Measurements from ENCODE around the gene THOP1. TPM values are rescaled to one million over a fixed set of nuclear protein-coding genes. Genes with fewer than 3 reads are reported as not detected.
"Not testable (repeated sequence)": the region's sequence is repeated elsewhere in the genome, so short reads cannot be mapped to it uniquely, and the experiment has no call there.

THOP1 gene
- total RNA-seq, 1 experiment from 2014 or later, result 287 TPM

DNA sequence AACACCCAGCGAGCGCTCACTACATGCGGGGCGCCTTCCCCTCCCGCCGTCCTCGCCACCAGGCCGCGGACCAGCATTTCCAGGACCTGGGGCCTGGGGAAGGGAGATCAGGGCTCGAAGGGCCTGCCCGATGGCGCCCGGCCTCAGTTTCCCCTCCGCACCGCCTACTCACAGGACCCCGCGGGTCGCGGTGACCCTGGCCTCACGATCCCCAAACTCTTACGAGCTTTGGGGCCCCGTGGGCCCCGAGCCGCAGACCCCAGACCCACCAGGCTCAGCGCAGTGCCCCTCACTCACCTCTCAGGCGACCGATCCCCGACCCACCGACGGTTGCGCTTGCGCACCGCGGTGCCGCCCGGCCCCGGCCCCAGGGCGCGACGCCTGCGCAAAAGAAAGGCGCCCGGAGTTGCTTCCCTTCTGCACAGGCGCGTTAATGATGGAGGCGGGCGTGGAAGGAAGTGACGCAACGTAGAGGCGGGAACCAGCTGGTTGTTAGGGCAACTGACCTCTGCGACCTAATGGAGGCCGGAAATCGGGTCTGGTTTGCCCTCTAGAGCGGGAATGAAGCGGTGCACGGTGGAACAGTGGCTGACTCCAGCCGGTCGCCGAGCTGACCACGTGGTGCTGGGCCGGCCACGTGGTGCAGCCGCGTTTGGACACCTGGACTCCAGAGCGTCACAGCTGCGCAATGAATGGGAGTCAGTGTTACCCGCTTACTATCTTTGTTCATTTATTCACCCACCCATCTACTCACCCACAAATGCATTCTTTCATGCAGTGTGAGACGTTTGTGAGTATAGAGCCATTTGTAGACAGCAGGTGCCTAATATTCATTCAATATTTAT lies 2.1 kb upstream of the THOP1 start, which contains the start of gene SGTA:
Gene SGTA (minus strand): TSS at position 338 of the 845 bp plus-strand sequence. CDS start 14,205 bp downstream, outside the sequence.
- H3K27me3 ChIP-seq (ENCODE audit: control insufficient read depth, insufficient read depth, low read length), result no peaks in the 10 kb centered on the region
- H3K4me3 ChIP-seq (ENCODE audit: insufficient read depth, low read depth, low read length), result peak within 1 kb of the TSS; percentile 99
- DNase-seq, result peak; percentile 100
- peaks cover 1% of the 10 kb centered on the region; the same call in 1 of the 2 replicates for H3K36me3 ChIP-seq (replicated peaks; ENCODE audit: control insufficient read depth, insufficient read depth, low read length)

DNA sequence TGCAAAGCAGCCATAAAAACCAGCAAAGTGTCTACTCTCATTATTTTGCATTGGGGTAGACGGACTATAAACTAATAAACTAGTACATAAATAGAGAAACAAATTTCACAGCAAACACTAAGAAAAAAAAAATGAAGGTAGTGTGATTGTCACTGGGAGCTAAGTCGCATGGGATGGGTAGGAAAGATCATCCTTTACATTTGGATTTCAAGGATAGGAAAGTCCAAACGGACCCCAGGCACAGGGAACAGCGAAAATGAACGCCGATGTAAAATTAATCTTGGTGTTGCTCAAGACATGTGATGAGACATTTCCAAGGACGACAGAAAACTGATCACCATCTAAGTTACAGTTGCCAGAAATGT lies 1.5 kb upstream of the THOP1 start:
- Histone ChIP-seq H3K27me3 (ENCODE audit: control insufficient read depth, insufficient read depth, low read length) (no peaks in the 10 kb centered on the region), H3K4me3 (ENCODE audit: insufficient read depth, low read depth, low read length) (no peak overlapping the region)
- no peak for DNase-seq

GRCh38 chr19:2787115-2787514 lies 1.8 kb downstream of the THOP1 start:
- Histone ChIP-seq H3K4me3 (ENCODE audit: insufficient read depth, low read depth, low read length) (no peak overlapping the region), H3K27me3 (ENCODE audit: control insufficient read depth, insufficient read depth, low read length) (no peaks in the 10 kb centered on the region), H3K36me3 (replicated peaks; ENCODE audit: control insufficient read depth, insufficient read depth, low read length) (peaks cover 9% of the 10 kb centered on the region)
- DNase-seq, result no peak

More for the DNA sequence above, 1.5 kb upstream of the THOP1 start:
- peaks cover 1% of the 10 kb centered on the region; the same call in 1 of the 2 replicates for H3K36me3 ChIP-seq (replicated peaks; ENCODE audit: control insufficient read depth, insufficient read depth, low read length)

DNA sequence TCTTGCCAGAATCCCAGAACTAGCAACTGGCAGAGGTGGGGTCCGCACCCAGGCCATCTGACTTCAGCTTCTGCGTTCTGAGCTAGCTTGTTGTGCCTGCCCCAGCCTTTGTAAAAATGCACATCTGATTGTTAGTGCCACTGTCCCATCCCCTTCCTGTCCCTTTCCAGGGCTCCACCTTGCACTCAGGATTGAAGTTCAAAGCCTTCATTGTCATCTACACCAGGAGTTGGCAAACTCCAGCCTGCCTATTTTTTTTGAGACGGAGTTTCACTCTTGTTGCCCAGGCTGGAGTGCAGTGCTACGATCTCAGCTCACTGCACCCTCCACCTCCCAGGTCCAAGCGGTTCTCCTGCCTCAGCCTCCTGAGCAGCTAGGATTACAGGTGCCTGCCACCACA lies 2.9 kb downstream of the THOP1 start:
- Histone ChIP-seq H3K36me3 (replicated peaks; ENCODE audit: control insufficient read depth, insufficient read depth, low read length) (peaks cover 9% of the 10 kb centered on the region), H3K27me3 (ENCODE audit: control insufficient read depth, insufficient read depth, low read length) (no peaks in the 10 kb centered on the region), H3K4me3 (ENCODE audit: insufficient read depth, low read depth, low read length) (no peak overlapping the region)
- no peak for DNase-seq

DNA sequence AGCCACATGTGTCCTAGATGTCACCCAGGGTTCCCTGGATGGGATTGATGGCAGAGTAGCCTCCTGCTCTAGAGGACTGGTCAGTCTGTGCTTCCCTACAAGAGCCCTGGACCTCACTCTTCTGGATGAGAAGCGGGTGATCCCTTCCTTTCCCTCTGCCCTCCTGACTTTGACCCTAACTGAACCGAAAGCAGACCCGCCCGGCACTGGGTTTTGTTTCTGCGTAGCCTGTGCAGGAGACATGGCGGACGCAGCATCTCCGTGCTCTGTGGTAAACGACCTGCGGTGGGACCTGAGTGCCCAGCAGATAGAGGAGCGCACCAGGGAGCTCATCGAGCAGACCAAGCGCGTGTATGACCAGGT lies 4.9 kb downstream of the THOP1 start:
- H3K27me3 ChIP-seq (ENCODE audit: control insufficient read depth, insufficient read depth, low read length), result no peaks in the 10 kb centered on the region
- peaks cover 17% of the 10 kb centered on the region for H3K36me3 ChIP-seq (replicated peaks; ENCODE audit: control insufficient read depth, insufficient read depth, low read length)
- H3K4me3 ChIP-seq (ENCODE audit: insufficient read depth, low read depth, low read length), result no peak overlapping the region
- no peak for DNase-seq

DNA sequence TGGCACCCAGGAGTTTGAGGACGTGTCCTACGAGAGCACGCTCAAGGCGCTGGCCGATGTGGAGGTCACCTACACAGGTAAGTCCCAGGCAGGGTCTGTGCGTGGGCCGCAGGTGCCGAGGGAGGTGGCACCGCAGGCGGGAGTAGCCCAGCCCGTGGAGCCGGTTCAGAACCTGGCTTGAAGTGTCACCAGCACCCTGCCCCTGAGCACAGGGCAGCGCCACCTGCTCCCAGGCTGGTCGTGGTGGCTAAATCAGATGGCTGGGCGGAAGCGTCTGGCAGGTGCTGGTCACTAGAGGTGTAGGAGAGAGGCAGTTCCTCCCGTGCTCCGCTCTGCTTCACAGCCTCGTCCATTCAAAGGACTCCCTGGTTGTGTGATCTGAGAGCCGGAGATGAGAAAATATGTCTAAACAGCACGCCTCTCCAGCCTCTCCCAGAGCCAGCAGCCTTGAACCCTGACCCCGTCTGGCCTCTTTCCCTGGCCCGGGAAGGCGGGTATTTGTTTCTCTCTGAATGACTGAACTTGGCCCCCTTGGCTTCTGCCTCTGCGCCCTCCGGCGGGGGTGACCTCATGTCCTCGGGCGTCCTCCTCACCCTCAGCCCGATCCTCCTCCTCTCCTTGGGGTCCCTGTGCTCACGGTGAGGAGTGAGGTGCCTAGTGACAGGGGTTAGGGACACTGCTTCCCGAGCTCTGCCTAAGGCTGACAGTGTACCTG lies 5.4 kb downstream of the THOP1 start:
- DNase-seq, result no peak
- Histone ChIP-seq H3K36me3 (replicated peaks; ENCODE audit: control insufficient read depth, insufficient read depth, low read length) (peaks cover 23% of the 10 kb centered on the region), H3K27me3 (ENCODE audit: control insufficient read depth, insufficient read depth, low read length) (no peaks in the 10 kb centered on the region), H3K4me3 (ENCODE audit: insufficient read depth, low read depth, low read length) (no peak overlapping the region)

GRCh38 chr19:2791440-2791839 lies 6.1 kb downstream of the THOP1 start:
- no peak for DNase-seq
- no peaks in the 10 kb centered on the region for H3K27me3 ChIP-seq (ENCODE audit: control insufficient read depth, insufficient read depth, low read length)
- H3K4me3 ChIP-seq (ENCODE audit: insufficient read depth, low read depth, low read length), result no peak overlapping the region
- H3K36me3 ChIP-seq (replicated peaks; ENCODE audit: control insufficient read depth, insufficient read depth, low read length), result peaks cover 26% of the 10 kb centered on the region

DNA sequence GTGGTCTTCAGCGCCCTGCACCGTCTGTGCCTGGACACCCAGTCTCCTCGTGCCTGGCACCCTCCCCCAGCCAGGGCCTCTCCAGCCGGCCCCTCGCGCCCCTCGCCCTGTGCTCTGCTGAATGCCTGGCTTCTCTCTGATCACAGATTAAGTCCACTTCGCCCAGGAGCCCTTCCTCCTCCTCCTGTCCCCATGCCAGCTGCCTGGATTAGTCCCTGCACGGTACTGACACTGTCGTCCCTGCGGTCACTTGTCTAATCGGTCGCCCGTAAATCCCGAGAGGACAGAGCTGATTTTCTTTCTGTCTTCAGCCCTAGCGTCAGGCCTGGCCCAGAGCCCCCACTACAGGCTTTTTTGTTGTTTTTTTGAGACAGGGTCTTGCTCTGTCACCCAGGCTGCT lies 6.6 kb downstream of the THOP1 start:
- H3K27me3 ChIP-seq (ENCODE audit: control insufficient read depth, insufficient read depth, low read length), result no peaks in the 10 kb centered on the region
- H3K36me3 ChIP-seq (replicated peaks; ENCODE audit: control insufficient read depth, insufficient read depth, low read length), result peaks cover 28% of the 10 kb centered on the region
- no peak overlapping the region for H3K4me3 ChIP-seq (ENCODE audit: insufficient read depth, low read depth, low read length)
- no peak for DNase-seq

GRCh38 chr19:2792666-2793065 lies 7.4 kb downstream of the THOP1 start:
- peaks cover 30% of the 10 kb centered on the region for H3K36me3 ChIP-seq (replicated peaks; ENCODE audit: control insufficient read depth, insufficient read depth, low read length)

GRCh38 chr19:2793126-2793525 lies 7.8 kb downstream of the THOP1 start:
- peaks cover 31% of the 10 kb centered on the region for H3K36me3 ChIP-seq (replicated peaks; ENCODE audit: control insufficient read depth, insufficient read depth, low read length)
- no peak overlapping the region for H3K4me3 ChIP-seq (ENCODE audit: insufficient read depth, low read depth, low read length)
- no peak for DNase-seq
- H3K27me3 ChIP-seq (ENCODE audit: control insufficient read depth, insufficient read depth, low read length), result no peaks in the 10 kb centered on the region

More at GRCh38 chr19:2792666-2793065, 7.4 kb downstream of the THOP1 start:
- not testable (repeated sequence) for H3K4me3 ChIP-seq (ENCODE audit: insufficient read depth, low read depth, low read length); H3K27me3 ChIP-seq (ENCODE audit: control insufficient read depth, insufficient read depth, low read length); DNase-seq

- H3K4me3 ChIP-seq (ENCODE audit: insufficient read depth, low read depth, low read length), result no peak overlapping the region
- peaks cover 34% of the 10 kb centered on the region for H3K36me3 ChIP-seq (replicated peaks; ENCODE audit: control insufficient read depth, insufficient read depth, low read length)
- no peak for DNase-seq
- H3K27me3 ChIP-seq (ENCODE audit: control insufficient read depth, insufficient read depth, low read length), result no peaks in the 10 kb centered on the region
Measured at GRCh38 chr19:2793577-2793976, 8.3 kb downstream of the THOP1 start.

GRCh38 chr19:2795827-2796658 lies 10.7 kb downstream of the THOP1 start:
- Histone ChIP-seq H3K36me3 (replicated peaks; ENCODE audit: control insufficient read depth, insufficient read depth, low read length) (peaks cover 39% of the 10 kb centered on the region), H3K27me3 (ENCODE audit: control insufficient read depth, insufficient read depth, low read length) (no peaks in the 10 kb centered on the region)

DNA sequence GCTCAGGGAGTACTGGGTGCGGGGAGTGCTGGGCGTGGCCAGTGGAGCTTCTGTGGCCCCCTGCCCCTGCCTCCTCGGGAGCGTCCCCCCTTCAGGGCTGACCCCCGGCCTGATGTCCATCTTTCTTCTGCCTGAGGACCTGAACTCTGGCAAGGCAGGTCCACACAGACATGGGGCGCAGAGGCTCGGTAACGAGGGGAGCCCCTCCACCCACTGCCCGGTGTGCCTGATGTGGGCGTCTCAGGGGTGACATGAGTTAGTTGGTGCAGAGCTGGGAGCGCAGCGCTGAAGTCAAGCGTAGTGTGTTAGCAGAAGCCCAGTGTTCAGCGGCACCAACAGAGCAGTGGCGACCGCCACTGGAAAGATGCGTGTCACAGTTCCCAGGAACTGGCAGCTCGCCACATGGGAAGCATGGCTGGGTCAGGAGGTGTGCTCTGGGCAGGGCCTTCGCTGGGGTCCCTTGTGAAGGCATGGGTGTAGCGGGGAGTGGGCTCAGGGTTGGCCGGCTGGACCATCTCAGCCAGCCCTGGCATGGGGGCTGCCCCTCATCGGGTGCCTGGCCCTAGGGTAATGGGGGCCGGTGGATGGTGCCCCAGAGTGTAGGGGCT lies 11.5 kb downstream of the THOP1 start:
- peaks cover 38% of the 10 kb centered on the region for H3K36me3 ChIP-seq (replicated peaks; ENCODE audit: control insufficient read depth, insufficient read depth, low read length)
- no peaks in the 10 kb centered on the region for H3K27me3 ChIP-seq (ENCODE audit: control insufficient read depth, insufficient read depth, low read length)
- no peak for DNase-seq
- no peak overlapping the region for H3K4me3 ChIP-seq (ENCODE audit: insufficient read depth, low read depth, low read length)

More at GRCh38 chr19:2795827-2796658, 10.7 kb downstream of the THOP1 start:
- DNase-seq, result peak; percentile 54
- H3K4me3 ChIP-seq (ENCODE audit: insufficient read depth, low read depth, low read length), result no peak overlapping the region

- no peaks in the 10 kb centered on the region for H3K27me3 ChIP-seq (ENCODE audit: control insufficient read depth, insufficient read depth, low read length)
- H3K4me3 ChIP-seq (ENCODE audit: insufficient read depth, low read depth, low read length), result no peak overlapping the region
- DNase-seq, result no peak
- peaks cover 39% of the 10 kb centered on the region for H3K36me3 ChIP-seq (replicated peaks; ENCODE audit: control insufficient read depth, insufficient read depth, low read length)
Measured at GRCh38 chr19:2797280-2797679, 12.0 kb downstream of the THOP1 start.
